ENCODE results near the gene ZNF783. TPM values are rescaled to one million over a fixed set of nuclear protein-coding genes. Genes with fewer than 3 reads are reported as not detected.
"Not testable (repeated sequence)": the region's sequence is repeated elsewhere in the genome, so short reads cannot be mapped to it uniquely, and the experiment has no call there.

Gene ZNF783
- total and polyA plus RNA-seq, 2 experiments from 2014 or later = 7.8 to 7.9 TPM

GRCh38 chr7:149229526-149229925 is 32.5 kb upstream of the ZNF783 start:
- H4K20me1 ChIP-seq (ENCODE audit: insufficient read depth, poor library complexity, severe bottlenecking) = no peaks in the 10 kb centered on the region
- no peaks in the 10 kb centered on the region for H3K9me3 ChIP-seq (ENCODE audit: low read depth)
- H3K4me1 ChIP-seq (ENCODE audit: insufficient read depth) = no peaks in the 10 kb centered on the region
- no peak for DNase-seq (ENCODE audit: low spot score)
- no peak overlapping the region for H3K27ac ChIP-seq
- no peak overlapping the region for H2AFZ ChIP-seq
- no peak for TF ChIP-seq EZH2 (IDR thresholded peaks at IDR 0.05; ENCODE audit: borderline replicate concordance)
- TF ChIP-seq CTCF (IDR thresholded peaks at IDR 0.05; ENCODE audit: poor library complexity) = no peak
- no peak for TF ChIP-seq EZH2phosphoT487 (IDR thresholded peaks at IDR 0.05; ENCODE audit: low read depth, severe bottlenecking, unreplicated experiment)
- no peak overlapping the region for H3K4me2 ChIP-seq
- no peaks in the 10 kb centered on the region for H3K27me3 ChIP-seq
- H3K9me2 ChIP-seq (replicated peaks; ENCODE audit: insufficient read depth) = no peaks in the 10 kb centered on the region
- no peaks in the 10 kb centered on the region for H3K36me3 ChIP-seq (replicated peaks; ENCODE audit: insufficient read depth, low read depth)
- WGBS (ENCODE audit: low lambda C conversion rate, missing lambda C conversion rate) = 78% methylated on average over 6 of the region's 6 CpGs
- no peaks in the 10 kb centered on the region for H3K79me2 ChIP-seq
- no peak overlapping the region for H3K4me3 ChIP-seq

GRCh38 chr7:149232362-149232761 is 29.6 kb upstream of the ZNF783 start:
- H3K27me3 ChIP-seq = no peaks in the 10 kb centered on the region
- no peaks in the 10 kb centered on the region for H4K20me1 ChIP-seq (ENCODE audit: insufficient read depth, poor library complexity, severe bottlenecking)
- TF ChIP-seq EZH2 (IDR thresholded peaks at IDR 0.05; ENCODE audit: borderline replicate concordance) (no peak), CTCF (IDR thresholded peaks at IDR 0.05; ENCODE audit: poor library complexity) (no peak), EZH2phosphoT487 (IDR thresholded peaks at IDR 0.05; ENCODE audit: low read depth, severe bottlenecking, unreplicated experiment) (no peak)
- no peak for DNase-seq (ENCODE audit: low spot score)
- H3K9me2 ChIP-seq (replicated peaks; ENCODE audit: insufficient read depth) = no peaks in the 10 kb centered on the region
- H3K4me1 ChIP-seq (ENCODE audit: insufficient read depth) = no peaks in the 10 kb centered on the region
- H3K4me3 ChIP-seq = no peak overlapping the region
- no peak overlapping the region for H3K4me2 ChIP-seq
- H3K36me3 ChIP-seq (replicated peaks; ENCODE audit: insufficient read depth, low read depth) = no peaks in the 10 kb centered on the region
- 96% methylated on average over 2 of the region's 2 CpGs for WGBS (ENCODE audit: low lambda C conversion rate, missing lambda C conversion rate)
- H3K27ac ChIP-seq = no peak overlapping the region
- H2AFZ ChIP-seq = no peak overlapping the region
- no peaks in the 10 kb centered on the region for H3K79me2 ChIP-seq
- H3K9me3 ChIP-seq (ENCODE audit: low read depth) = no peaks in the 10 kb centered on the region

GRCh38 chr7:149233655-149234204 is 28.3 kb upstream of the ZNF783 start:
- not testable (repeated sequence) for H3K4me2 ChIP-seq; H2AFZ ChIP-seq; H3K9me3 ChIP-seq (ENCODE audit: low read depth)

GRCh38 chr7:149237502-149237901 is 24.5 kb upstream of the ZNF783 start:
- H3K9me3 ChIP-seq (ENCODE audit: low read depth) = no peaks in the 10 kb centered on the region
- H2AFZ ChIP-seq = no peak overlapping the region
- no peak overlapping the region for H3K4me2 ChIP-seq
- no peaks in the 10 kb centered on the region for H3K9me2 ChIP-seq (replicated peaks; ENCODE audit: insufficient read depth)
- WGBS (ENCODE audit: low lambda C conversion rate, missing lambda C conversion rate) = 77% methylated on average over 7 of the region's 7 CpGs
- peaks cover 29% of the 10 kb centered on the region for H3K79me2 ChIP-seq
- H3K4me1 ChIP-seq (ENCODE audit: insufficient read depth) = peaks cover 8% of the 10 kb centered on the region
- H3K27ac ChIP-seq = no peak overlapping the region
- TF ChIP-seq CTCF (IDR thresholded peaks at IDR 0.05; ENCODE audit: poor library complexity) (no peak), EZH2phosphoT487 (IDR thresholded peaks at IDR 0.05; ENCODE audit: low read depth, severe bottlenecking, unreplicated experiment) (no peak), EZH2 (IDR thresholded peaks at IDR 0.05; ENCODE audit: borderline replicate concordance) (no peak)
- H3K4me3 ChIP-seq = no peak overlapping the region
- no peaks in the 10 kb centered on the region for H4K20me1 ChIP-seq (ENCODE audit: insufficient read depth, poor library complexity, severe bottlenecking)
- no peaks in the 10 kb centered on the region for H3K27me3 ChIP-seq
- H3K36me3 ChIP-seq (replicated peaks; ENCODE audit: insufficient read depth, low read depth) = no peaks in the 10 kb centered on the region
- no peak for DNase-seq (ENCODE audit: low spot score)

More at GRCh38 chr7:149233655-149234204, 28.3 kb upstream of the ZNF783 start:
- not testable (repeated sequence) for DNase-seq (ENCODE audit: low spot score); H3K4me3 ChIP-seq; H3K27ac ChIP-seq; H4K20me1 ChIP-seq (ENCODE audit: insufficient read depth, poor library complexity, severe bottlenecking); H3K36me3 ChIP-seq (replicated peaks; ENCODE audit: insufficient read depth, low read depth); H3K79me2 ChIP-seq; H3K4me1 ChIP-seq (ENCODE audit: insufficient read depth); H3K27me3 ChIP-seq; H3K9me2 ChIP-seq (replicated peaks; ENCODE audit: insufficient read depth)
- WGBS (ENCODE audit: low lambda C conversion rate, missing lambda C conversion rate) = 79% methylated on average over 7 of the region's 7 CpGs

All from hepatocyte (in vitro differentiated cells).